Measurements from ENCODE around the gene USP38.
"Not testable (repeated sequence)": the region's sequence is repeated elsewhere in the genome, so short reads cannot be mapped to it uniquely, and the experiment has no call there.

The USP38 gene

DNA sequence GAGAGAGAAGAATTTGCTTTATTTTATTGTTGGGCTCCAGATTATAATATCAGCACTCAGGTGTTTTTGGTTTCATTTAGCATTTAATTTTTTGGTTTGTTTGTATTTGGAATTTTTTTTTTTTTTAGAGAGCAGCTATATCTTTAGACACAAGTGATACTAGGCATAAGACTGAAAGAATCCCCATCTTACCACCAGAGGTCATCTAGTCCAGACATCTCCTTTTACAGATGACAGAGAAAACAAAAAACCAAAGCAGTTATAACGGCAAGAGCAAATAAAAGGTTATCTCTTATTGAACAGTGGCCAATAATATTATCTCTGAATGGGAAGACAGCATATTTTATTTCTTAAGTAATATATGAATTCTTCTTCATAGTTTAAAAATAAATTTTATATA, 22.8 kb downstream of the USP38 start:
- no peak overlapping the region for H3K27ac ChIP-seq
- peak; percentile 74 for TF ChIP-seq CTCF (conservative IDR thresholded peaks at IDR 0.05)

DNA sequence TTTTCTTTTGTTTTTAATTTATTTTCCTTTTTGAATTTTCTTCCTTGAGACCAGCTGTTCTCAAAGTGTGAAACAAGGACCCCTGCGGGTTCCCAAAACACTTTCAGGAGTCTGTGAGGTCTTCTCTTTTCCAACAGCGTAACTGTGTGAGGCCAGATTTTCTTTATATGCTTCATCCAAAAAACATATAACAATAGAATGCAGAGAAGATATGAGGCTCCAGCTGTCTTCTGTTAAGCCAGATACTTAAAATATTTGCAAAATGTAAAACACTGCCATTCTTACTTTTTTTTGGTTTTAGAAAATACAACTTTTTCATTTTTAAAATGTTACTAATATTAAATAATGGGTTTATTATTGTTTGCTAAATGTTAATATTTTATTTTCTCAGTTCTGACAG, 27.8 kb downstream of the USP38 start:
- no peak for TF ChIP-seq CTCF (conservative IDR thresholded peaks at IDR 0.05)
- H3K27ac ChIP-seq = no peak overlapping the region

DNA sequence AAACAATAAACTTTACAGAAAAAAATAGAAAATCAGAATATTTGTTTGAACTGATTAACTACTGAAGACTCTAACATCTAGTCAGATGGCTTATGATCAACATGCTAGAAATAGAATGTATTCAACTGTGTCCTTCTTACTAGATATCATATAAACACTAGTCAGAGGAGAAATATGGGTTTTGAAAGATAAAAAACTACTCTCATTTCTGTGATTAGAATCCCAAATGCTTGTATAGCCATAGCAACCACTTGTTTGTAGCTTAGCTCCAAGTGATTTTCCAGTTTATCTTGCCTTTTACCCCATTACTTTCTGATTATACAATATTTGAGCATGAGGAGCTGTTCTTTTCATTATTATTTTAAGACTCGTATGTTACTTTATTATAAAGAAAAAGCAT, 31.2 kb downstream of the USP38 start:
- no peak overlapping the region for H3K27ac ChIP-seq
- TF ChIP-seq CTCF (conservative IDR thresholded peaks at IDR 0.05) = no peak

DNA sequence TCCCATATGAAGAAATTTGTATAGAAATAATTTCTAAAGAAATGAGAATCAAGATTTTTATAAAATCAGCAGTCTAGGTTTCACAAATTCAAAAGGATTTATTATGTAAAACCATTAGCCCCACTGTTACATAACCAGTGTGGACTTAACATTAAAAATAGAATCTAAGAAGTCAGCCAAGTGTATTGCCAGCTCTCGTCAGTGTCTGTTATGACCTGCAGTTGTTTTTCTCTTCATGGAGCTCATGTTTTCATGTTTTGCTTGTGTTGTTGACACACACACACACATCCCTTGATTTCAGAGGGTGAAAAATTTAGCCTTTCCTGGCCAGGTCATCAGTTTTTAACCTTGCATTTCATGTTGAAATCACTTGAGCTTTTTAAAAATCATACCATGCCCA, 39.5 kb downstream of the USP38 start:
- H3K27ac ChIP-seq = no peak overlapping the region
- no peak for TF ChIP-seq CTCF (conservative IDR thresholded peaks at IDR 0.05)

- H3K27ac ChIP-seq = no peak overlapping the region
- TF ChIP-seq CTCF (conservative IDR thresholded peaks at IDR 0.05) = no peak
Measured at GRCh38 chr4:143225167-143225566, 40.5 kb downstream of the USP38 start.

- no peak for TF ChIP-seq CTCF (conservative IDR thresholded peaks at IDR 0.05)
- H3K27ac ChIP-seq = no peak overlapping the region
Measured at GRCh38 chr4:143230683-143231082, 46.0 kb downstream of the USP38 start.

DNA sequence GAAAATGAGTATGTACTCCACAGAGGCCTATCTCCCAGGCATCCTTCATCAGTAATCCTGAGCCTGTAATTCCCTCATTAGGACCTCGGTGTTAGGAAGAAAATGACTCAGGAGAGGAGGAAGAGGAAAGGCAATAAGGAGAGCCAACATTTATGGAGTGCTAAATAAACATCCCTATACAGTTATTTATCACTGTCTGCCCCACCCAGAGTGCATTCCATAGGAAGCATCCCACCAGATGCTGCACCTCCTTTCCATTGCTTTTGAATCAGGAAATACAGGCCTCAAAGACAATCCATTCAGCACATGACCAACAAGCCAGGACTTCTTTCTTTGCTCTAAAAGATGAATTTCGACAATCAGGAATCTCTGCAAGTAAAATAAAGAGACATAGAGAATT, 47.6 kb downstream of the USP38 start:
- no peak for TF ChIP-seq CTCF (conservative IDR thresholded peaks at IDR 0.05)
- H3K27ac ChIP-seq = no peak overlapping the region

DNA sequence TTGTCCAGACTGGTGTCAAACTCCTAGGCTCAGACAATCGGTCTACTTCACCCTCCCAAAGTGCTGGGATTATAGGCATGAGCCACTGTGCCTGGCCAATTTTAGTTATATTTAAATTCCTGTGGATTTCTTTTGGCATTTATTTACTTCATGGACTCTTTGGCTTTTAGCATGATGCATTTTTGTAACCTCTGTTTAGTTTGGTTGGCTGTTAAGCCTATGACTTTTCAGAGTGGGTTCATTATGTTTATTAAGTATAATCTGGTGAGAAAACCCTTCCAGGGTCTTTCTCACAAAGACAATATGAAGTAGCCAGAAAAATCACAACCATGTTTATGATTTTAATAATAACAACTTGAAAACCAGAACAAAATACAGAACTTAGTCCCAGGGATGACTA, 49.4 kb downstream of the USP38 start:
- TF ChIP-seq CTCF (conservative IDR thresholded peaks at IDR 0.05) = no peak
- H3K27ac ChIP-seq = no peak overlapping the region

GRCh38 chr4:143237195-143237594, 52.5 kb downstream of the USP38 start:
- H3K27ac ChIP-seq = not testable (repeated sequence)

Data from VCaP (cell line).